ENCODE data around the gene CBLC. TPM values are rescaled to one million over a fixed set of nuclear protein-coding genes. Genes with fewer than 3 reads are reported as not detected.

CBLC gene
- total and polyA plus RNA-seq, 9 donors = 0.11 to 2.6 (median 1.1) TPM; not detected in 5

- peak; percentile 63 for DNase-seq
- Histone ChIP-seq H3K9me3 (replicated peaks; ENCODE audit: control insufficient read depth, low read depth, low read length) (no peaks in the 10 kb centered on the region), H3K27ac (ENCODE audit: low read length) (peak overlapping the region; percentile 77), H3K36me3 (ENCODE audit: control insufficient read depth, insufficient read depth, low read length) (no peaks in the 10 kb centered on the region), H3K27me3 (ENCODE audit: control insufficient read depth, insufficient read depth, low read length) (no peaks in the 10 kb centered on the region), H3K4me3 (ENCODE audit: low read length) (no peak overlapping the region), H3K4me1 (ENCODE audit: control insufficient read depth, insufficient read depth, low read length) (peaks cover 15% of the 10 kb centered on the region)
- WGBS (ENCODE audit: insufficient coverage) = 7% methylated on average over 5 of the region's 12 CpGs
These were observed 19.0 kb downstream of the CBLC start for GRCh38 chr19:44796701-44797115.

DNA sequence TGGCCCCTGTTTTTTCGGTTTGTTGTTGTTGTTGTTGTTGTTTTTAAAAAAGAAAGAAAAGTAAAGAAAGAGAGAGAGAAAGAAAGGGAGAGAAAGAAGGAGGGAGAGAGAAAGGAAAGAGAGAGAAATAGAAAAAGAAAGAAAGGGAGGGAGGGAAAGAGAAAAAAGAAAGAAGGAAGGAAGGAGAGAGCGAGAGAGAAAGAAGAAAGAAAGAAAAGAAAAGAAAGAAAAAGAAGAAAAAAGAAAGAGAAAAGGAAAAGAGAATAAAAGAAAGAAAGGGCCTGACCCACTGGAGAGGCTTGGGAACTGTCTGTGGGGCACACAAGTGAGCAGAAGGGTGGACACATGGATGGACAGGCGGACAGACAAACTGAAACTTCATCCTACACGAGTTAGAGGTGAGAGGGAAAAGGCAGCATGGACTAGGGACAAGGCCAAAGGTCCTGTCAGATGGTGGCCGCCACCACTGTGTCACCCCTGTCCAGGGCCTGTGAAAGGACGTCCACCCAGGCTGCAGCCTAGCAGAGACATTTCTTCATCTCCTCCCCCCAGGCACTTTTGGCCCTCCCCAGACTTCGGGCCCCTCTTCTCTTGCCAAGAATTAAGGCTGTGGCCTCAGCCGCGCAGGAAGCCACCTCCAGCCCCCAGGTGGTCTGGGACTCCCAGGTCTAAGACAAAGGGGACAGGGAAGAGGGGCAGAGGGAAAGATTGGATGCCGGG is 22.1 kb downstream of the CBLC start:
- Histone ChIP-seq H3K36me3 (ENCODE audit: control insufficient read depth, insufficient read depth, low read length) (no peaks in the 10 kb centered on the region), H3K27ac (ENCODE audit: low read length) (no peak overlapping the region), H3K9me3 (replicated peaks; ENCODE audit: control insufficient read depth, low read depth, low read length) (no peaks in the 10 kb centered on the region), H3K4me3 (ENCODE audit: low read length) (no peak overlapping the region), H3K27me3 (ENCODE audit: control insufficient read depth, insufficient read depth, low read length) (no peaks in the 10 kb centered on the region), H3K4me1 (ENCODE audit: control insufficient read depth, insufficient read depth, low read length) (peaks cover 15% of the 10 kb centered on the region)
- DNase-seq = no peak
- 75% methylated on average over 6 of the region's 10 CpGs for WGBS (ENCODE audit: insufficient coverage)

GRCh38 chr19:44800461-44800860 is 22.8 kb downstream of the CBLC start:
- no CpG with 5 or more reads among the region's 3 CpGs for WGBS (ENCODE audit: insufficient coverage)
- peak; percentile 81 for DNase-seq
- no peaks in the 10 kb centered on the region for H3K36me3 ChIP-seq (ENCODE audit: control insufficient read depth, insufficient read depth, low read length)

DNA sequence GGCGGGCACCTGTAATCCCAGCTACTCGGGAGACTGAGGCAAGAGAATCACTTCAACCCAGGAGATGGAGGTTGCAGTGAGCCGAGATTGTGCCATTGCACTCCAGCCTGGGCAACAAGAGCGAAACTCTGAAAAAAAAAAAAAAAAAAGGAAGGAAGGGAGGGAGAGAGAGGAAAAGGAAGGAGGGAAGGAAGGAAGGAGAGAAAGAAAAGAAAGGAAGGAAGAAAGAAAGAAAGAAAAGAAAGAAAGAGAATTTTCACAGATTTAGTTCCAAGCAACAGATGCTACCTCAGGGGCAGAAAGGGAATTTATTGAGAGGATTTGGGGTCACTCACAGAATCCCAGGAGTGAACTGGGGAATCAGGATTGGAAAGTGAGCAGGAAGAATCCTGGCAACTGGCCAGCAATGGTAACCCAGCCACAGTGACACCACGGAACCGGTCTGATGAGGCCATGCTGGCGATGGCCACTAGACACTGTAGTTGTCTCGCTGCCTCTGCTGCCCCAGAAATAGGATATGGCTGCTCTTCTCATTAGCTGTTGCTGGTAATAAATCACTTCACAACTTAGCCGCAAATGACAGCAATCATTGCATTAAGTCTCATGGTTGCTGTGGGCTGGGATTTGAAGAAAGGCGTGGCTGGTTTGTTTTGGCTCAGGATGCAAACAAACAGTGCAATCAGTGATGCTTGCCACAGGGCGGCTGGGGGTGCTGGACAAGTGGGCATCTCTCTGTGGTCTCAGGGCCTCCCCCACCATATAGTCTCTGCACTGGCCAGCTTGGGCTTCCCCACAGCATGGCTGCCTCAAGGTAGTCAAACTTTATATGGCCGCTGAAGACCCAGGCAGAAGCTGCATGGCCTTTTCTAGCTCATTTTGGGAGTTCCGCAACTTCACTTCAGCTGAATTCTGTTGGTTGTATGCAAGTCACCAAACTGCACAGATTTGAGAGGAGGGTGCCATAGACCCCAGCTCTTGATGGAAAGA is 26.0 kb downstream of the CBLC start:
- no peak for DNase-seq
- Histone ChIP-seq H3K27me3 (ENCODE audit: control insufficient read depth, insufficient read depth, low read length) (no peaks in the 10 kb centered on the region), H3K9me3 (replicated peaks; ENCODE audit: control insufficient read depth, low read depth, low read length) (no peaks in the 10 kb centered on the region), H3K4me3 (ENCODE audit: low read length) (no peak overlapping the region), H3K4me1 (ENCODE audit: control insufficient read depth, insufficient read depth, low read length) (peaks cover 24% of the 10 kb centered on the region), H3K36me3 (ENCODE audit: control insufficient read depth, insufficient read depth, low read length) (no peaks in the 10 kb centered on the region), H3K27ac (ENCODE audit: low read length) (no peak overlapping the region)
- WGBS (ENCODE audit: insufficient coverage) = 75% methylated on average over 8 of the region's 13 CpGs

More at GRCh38 chr19:44800461-44800860, 22.8 kb downstream of the CBLC start:
- Histone ChIP-seq H3K9me3 (replicated peaks; ENCODE audit: control insufficient read depth, low read depth, low read length) (no peaks in the 10 kb centered on the region), H3K27me3 (ENCODE audit: control insufficient read depth, insufficient read depth, low read length) (no peaks in the 10 kb centered on the region), H3K27ac (ENCODE audit: low read length) (no peak overlapping the region), H3K4me1 (ENCODE audit: control insufficient read depth, insufficient read depth, low read length) (peaks cover 15% of the 10 kb centered on the region), H3K4me3 (ENCODE audit: low read length) (no peak overlapping the region)

- H3K36me3 ChIP-seq (ENCODE audit: control insufficient read depth, insufficient read depth, low read length) = peaks cover 4% of the 10 kb centered on the region
- 66% methylated on average over 6 of the region's 7 CpGs for WGBS (ENCODE audit: insufficient coverage)
- no peaks in the 10 kb centered on the region for H3K9me3 ChIP-seq (replicated peaks; ENCODE audit: control insufficient read depth, low read depth, low read length)
- H3K4me3 ChIP-seq (ENCODE audit: low read length) = no peak overlapping the region
- peaks cover 42% of the 10 kb centered on the region for H3K4me1 ChIP-seq (ENCODE audit: control insufficient read depth, insufficient read depth, low read length)
- DNase-seq = no peak
- no peaks in the 10 kb centered on the region for H3K27me3 ChIP-seq (ENCODE audit: control insufficient read depth, insufficient read depth, low read length)
- H3K27ac ChIP-seq (ENCODE audit: low read length) = no peak overlapping the region
These were observed 28.6 kb downstream of the CBLC start for GRCh38 chr19:44806291-44806690.

- Histone ChIP-seq H3K4me3 (ENCODE audit: low read length) (no peak overlapping the region), H3K27me3 (ENCODE audit: control insufficient read depth, insufficient read depth, low read length) (no peaks in the 10 kb centered on the region), H3K27ac (ENCODE audit: low read length) (no peak overlapping the region), H3K4me1 (ENCODE audit: control insufficient read depth, insufficient read depth, low read length) (peaks cover 43% of the 10 kb centered on the region), H3K9me3 (replicated peaks; ENCODE audit: control insufficient read depth, low read depth, low read length) (no peaks in the 10 kb centered on the region), H3K36me3 (ENCODE audit: control insufficient read depth, insufficient read depth, low read length) (peaks cover 8% of the 10 kb centered on the region)
- no peak for DNase-seq
- WGBS (ENCODE audit: insufficient coverage) = 63% methylated on average over 3 of the region's 5 CpGs
These were observed 29.5 kb downstream of the CBLC start for GRCh38 chr19:44807162-44807561.

- no peaks in the 10 kb centered on the region for H3K9me3 ChIP-seq (replicated peaks; ENCODE audit: control insufficient read depth, low read depth, low read length)
- DNase-seq = peak; percentile 62
- WGBS (ENCODE audit: insufficient coverage) = 55% methylated on average over 4 of the region's 14 CpGs
- H3K36me3 ChIP-seq (ENCODE audit: control insufficient read depth, insufficient read depth, low read length) = peaks cover 13% of the 10 kb centered on the region
- H3K27ac ChIP-seq (ENCODE audit: low read length) = peak overlapping the region; percentile 88
- H3K4me3 ChIP-seq (ENCODE audit: low read length) = no peak overlapping the region
- H3K27me3 ChIP-seq (ENCODE audit: control insufficient read depth, insufficient read depth, low read length) = no peaks in the 10 kb centered on the region
- H3K4me1 ChIP-seq (ENCODE audit: control insufficient read depth, insufficient read depth, low read length) = peaks cover 43% of the 10 kb centered on the region
These were observed 30.2 kb downstream of the CBLC start for GRCh38 chr19:44807652-44808462.

DNA sequence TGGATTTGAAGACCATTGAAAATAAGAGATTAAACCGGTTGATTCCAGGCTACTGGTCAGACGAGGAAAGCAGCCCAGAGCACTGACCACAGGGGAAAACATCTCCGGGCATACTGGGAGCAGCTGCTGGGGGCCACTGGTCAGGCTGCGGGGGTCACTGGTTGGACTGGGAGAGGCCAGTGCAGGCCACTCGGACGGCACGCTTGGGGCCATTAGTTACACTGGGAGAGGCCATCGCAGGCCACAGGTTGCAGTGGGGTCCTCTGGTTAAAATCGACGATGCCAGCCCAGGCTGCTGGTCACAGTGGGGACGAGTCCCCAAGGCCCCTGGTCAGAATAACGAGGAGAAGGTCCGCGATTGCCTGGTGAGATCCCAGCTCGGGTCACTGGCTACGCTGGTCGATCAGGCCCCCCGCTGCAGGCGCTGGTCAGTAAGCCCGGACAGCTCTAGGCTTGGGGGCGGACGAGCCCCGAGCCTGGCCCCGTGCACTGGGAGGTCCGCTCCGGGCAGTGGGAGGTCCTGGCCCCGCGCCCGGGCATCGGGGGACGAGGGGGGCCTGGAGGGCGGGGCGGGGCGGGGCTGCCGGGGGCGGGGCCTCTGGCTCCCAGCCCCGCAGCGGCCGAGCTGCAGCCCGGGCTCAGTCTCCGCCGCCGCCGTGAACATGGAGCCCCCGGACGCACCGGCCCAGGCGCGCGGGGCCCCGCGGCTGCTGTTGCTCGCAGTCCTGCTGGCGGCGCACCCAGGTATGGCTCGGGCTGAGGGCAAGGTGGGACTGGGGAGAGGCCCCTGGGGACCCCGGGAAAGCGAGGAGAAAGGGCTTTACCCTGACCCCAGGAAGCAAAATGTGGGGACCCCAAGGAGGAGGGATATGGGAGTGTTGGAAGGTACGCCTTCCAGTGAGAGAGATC is 31.0 kb downstream of the CBLC start, which contains the start of gene BCAM:
BCAM (plus strand) TSS at position 641 of the 909 bp plus-strand sequence; CDS start at position 663, 22 bp downstream.
- Histone ChIP-seq H3K4me3 (ENCODE audit: low read length) (peak within 1 kb of the TSS; percentile 85), H3K27me3 (ENCODE audit: control insufficient read depth, insufficient read depth, low read length) (no peaks in the 10 kb centered on the region), H3K36me3 (ENCODE audit: control insufficient read depth, insufficient read depth, low read length) (peaks cover 21% of the 10 kb centered on the region), H3K27ac (ENCODE audit: low read length) (peak within 1 kb of the TSS; percentile 88), H3K9me3 (replicated peaks; ENCODE audit: control insufficient read depth, low read depth, low read length) (no peaks in the 10 kb centered on the region), H3K4me1 (ENCODE audit: control insufficient read depth, insufficient read depth, low read length) (peaks cover 41% of the 10 kb centered on the region)
- WGBS (ENCODE audit: insufficient coverage) = under 1% methylated on average over 57 of the region's 59 CpGs
- DNase-seq = peak; percentile 93
